ENCODE measurements around the gene SZRD1. TPM values are rescaled to one million over a fixed set of nuclear protein-coding genes. Genes with fewer than 3 reads are reported as not detected.
"Not testable (repeated sequence)": the region's sequence is repeated elsewhere in the genome, so short reads cannot be mapped to it uniquely, and the experiment has no call there.

Gene SZRD1
- total RNA-seq, 2 experiments from 2014 or later = 115 to 120 TPM

DNA sequence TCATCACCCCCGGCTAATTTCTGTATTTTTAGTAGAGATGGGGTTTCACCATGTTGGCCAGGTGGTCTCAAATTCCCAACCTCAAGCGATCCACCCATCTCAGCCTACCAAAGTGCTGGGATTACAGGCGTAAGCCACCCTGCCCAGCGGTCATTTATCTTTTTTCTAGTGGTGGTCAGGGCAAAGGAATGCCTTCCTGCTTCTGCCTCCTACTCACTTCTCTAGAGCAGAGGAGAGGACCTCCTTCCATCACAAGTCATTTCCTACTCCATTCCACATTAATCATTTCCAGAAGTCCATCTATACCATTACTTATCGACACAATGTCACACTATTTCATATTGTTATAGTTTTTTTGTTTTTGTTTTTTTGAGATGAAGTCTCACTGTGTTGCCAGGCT is 28.1 kb upstream of the SZRD1 start:
- H3K4me1 Mint-ChIP-seq (ENCODE audit: low read depth) = peaks cover 28% of the 10 kb centered on the region
- H3K4me3 Mint-ChIP-seq = no peak overlapping the region
- CTCF ChIA-PET = interaction anchor here (0.7 kb wide), 1 partner anchor 48 kb away, joined by 3 read pairs; no protein-coding TSS in a partner anchor
- no peaks in the 10 kb centered on the region for H3K9me3 ChIP-seq (ENCODE audit: control insufficient read depth in 1 of 2, insufficient read depth in 1 of 2, low read length in 2 of 2)
- no peak for DNase-seq
- peaks cover 6% of the 10 kb centered on the region for H3K36me3 ChIP-seq (ENCODE audit: insufficient read depth, low read length)
- H3K9me3 Mint-ChIP-seq = no peaks in the 10 kb centered on the region
- H3K27ac ChIP-seq (ENCODE audit: low read depth in 1 of 2, low read length in 2 of 2) = no peak overlapping the region
- peaks cover 14% of the 10 kb centered on the region for H3K36me3 Mint-ChIP-seq (ENCODE audit: low read depth)
- H3K27me3 Mint-ChIP-seq = no peaks in the 10 kb centered on the region
- peaks cover 9% of the 10 kb centered on the region for H3K4me1 ChIP-seq (ENCODE audit: insufficient read depth, low read length)
- TF ChIP-seq CTCF (IDR thresholded peaks at IDR 0.05) = no peak
- intact Hi-C loops (cut with DNase I, micrococcal nuclease) = no loop called here
- POLR2A ChIA-PET = no interaction called here
- H3K27ac Mint-ChIP-seq = no peak overlapping the region
- no peak overlapping the region for H3K4me3 ChIP-seq (ENCODE audit: low read length)
- ATAC-seq (ENCODE audit: poor library complexity) = no peak
- no peaks in the 10 kb centered on the region for H3K27me3 ChIP-seq (ENCODE audit: control insufficient read depth in 1 of 2, insufficient read depth in 2 of 2, low read length in 2 of 2)

GRCh38 chr1:16340673-16341072 is 26.4 kb upstream of the SZRD1 start:
- ChIA-PET POLR2A (no interaction called here), CTCF (no interaction called here)
- Mint-ChIP-seq H3K4me1 (ENCODE audit: low read depth) (peaks cover 23% of the 10 kb centered on the region), H3K27ac (no peak overlapping the region), H3K36me3 (ENCODE audit: low read depth) (peaks cover 14% of the 10 kb centered on the region), H3K4me3 (no peak overlapping the region), H3K9me3 (no peaks in the 10 kb centered on the region), H3K27me3 (no peaks in the 10 kb centered on the region)
- Histone ChIP-seq H3K9me3 (ENCODE audit: control insufficient read depth in 1 of 2, insufficient read depth in 1 of 2, low read length in 2 of 2) (no peaks in the 10 kb centered on the region), H3K27me3 (ENCODE audit: control insufficient read depth in 1 of 2, insufficient read depth in 2 of 2, low read length in 2 of 2) (no peaks in the 10 kb centered on the region), H3K4me1 (ENCODE audit: insufficient read depth, low read length) (peaks cover 2% of the 10 kb centered on the region), H3K36me3 (ENCODE audit: insufficient read depth, low read length) (peaks cover 6% of the 10 kb centered on the region), H3K27ac (ENCODE audit: low read depth in 1 of 2, low read length in 2 of 2) (no peak overlapping the region), H3K4me3 (ENCODE audit: low read length) (no peak overlapping the region)
- no peak for TF ChIP-seq CTCF (IDR thresholded peaks at IDR 0.05)
- no peak for DNase-seq
- ATAC-seq (ENCODE audit: poor library complexity) = no peak
- intact Hi-C loops (cut with DNase I, micrococcal nuclease) = no loop called here

DNA sequence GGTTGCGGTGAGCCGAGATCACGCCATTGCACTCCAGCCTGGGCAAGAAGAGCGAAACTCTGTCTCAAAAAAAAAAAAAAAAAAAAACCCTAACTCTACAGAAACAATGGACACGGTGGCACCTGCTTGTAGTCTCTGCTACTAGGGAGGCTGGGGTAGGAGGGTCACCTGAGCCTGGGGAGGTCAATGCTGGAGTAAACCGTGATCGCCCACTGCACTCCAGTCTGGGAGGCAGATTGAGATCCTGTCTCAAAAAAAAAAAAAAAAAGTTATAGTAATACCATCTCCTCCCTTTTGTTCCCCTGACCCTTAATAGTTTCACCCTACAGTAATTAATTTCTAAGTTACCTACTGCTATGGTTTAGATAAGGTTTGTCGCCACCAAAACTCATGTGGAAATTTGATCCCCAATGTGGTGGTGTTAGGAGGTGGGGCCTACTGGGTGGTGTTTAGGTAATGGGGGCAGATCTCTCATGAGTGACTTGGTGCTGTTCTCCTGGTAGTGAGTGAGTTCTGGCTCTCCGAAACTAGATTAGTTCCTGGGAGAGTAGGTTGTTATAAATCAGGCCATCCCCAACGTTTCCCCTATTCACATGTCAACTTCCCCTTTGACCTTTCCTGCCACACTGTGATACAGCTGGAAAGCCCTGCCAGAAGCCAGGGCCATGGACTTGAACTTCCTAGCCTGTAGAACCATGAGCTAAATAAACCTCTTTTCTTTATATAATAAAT is 24.5 kb upstream of the SZRD1 start:
- TF ChIP-seq CTCF (IDR thresholded peaks at IDR 0.05) = no peak
- ChIA-PET POLR2A (no interaction called here), CTCF (no interaction called here)
- Histone ChIP-seq H3K4me3 (ENCODE audit: low read length) (no peak overlapping the region), H3K4me1 (ENCODE audit: insufficient read depth, low read length) (peaks cover 10% of the 10 kb centered on the region), H3K36me3 (ENCODE audit: insufficient read depth, low read length) (peaks cover 6% of the 10 kb centered on the region), H3K27me3 (ENCODE audit: control insufficient read depth in 1 of 2, insufficient read depth in 2 of 2, low read length in 2 of 2) (no peaks in the 10 kb centered on the region), H3K9me3 (ENCODE audit: control insufficient read depth in 1 of 2, insufficient read depth in 1 of 2, low read length in 2 of 2) (no peaks in the 10 kb centered on the region), H3K27ac (ENCODE audit: low read depth in 1 of 2, low read length in 2 of 2) (no peak overlapping the region)
- intact Hi-C loops (cut with DNase I, micrococcal nuclease) = no loop called here
- Mint-ChIP-seq H3K36me3 (ENCODE audit: low read depth) (peaks cover 19% of the 10 kb centered on the region), H3K4me1 (ENCODE audit: low read depth) (peaks cover 21% of the 10 kb centered on the region), H3K4me3 (no peak overlapping the region), H3K9me3 (no peaks in the 10 kb centered on the region), H3K27ac (no peak overlapping the region), H3K27me3 (no peaks in the 10 kb centered on the region)
- DNase-seq = no peak
- ATAC-seq (ENCODE audit: poor library complexity) = no peak

DNA sequence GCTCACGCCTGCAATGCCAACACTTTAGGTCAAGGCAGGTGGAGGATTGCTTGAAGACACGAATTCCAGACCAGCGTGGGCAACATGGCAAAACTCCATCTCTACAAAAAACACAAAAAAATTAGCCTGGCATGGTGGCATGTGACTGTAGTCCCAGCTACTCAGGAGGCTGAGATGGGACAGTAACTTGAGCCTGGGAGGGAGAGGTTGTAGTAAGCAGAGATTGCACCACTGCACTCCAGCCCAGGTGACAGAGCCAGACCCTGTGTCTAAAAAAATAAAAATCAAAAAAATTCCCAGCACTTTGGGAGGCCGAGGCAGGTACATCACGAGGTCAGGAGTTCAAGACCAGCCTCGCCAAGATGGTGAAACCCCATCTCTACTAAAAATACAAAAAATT is 23.8 kb upstream of the SZRD1 start:
- POLR2A ChIA-PET; intact Hi-C loops (cut with DNase I, micrococcal nuclease): not testable (repeated sequence)

More for the DNA sequence above, 23.8 kb upstream of the SZRD1 start:
- H3K27ac Mint-ChIP-seq; ATAC-seq (ENCODE audit: poor library complexity); H3K9me3 Mint-ChIP-seq; H3K9me3 ChIP-seq (ENCODE audit: control insufficient read depth in 1 of 2, insufficient read depth in 1 of 2, low read length in 2 of 2); H3K27ac ChIP-seq (ENCODE audit: low read depth in 1 of 2, low read length in 2 of 2); H3K27me3 ChIP-seq (ENCODE audit: control insufficient read depth in 1 of 2, insufficient read depth in 2 of 2, low read length in 2 of 2); DNase-seq; H3K4me3 Mint-ChIP-seq; H3K36me3 ChIP-seq (ENCODE audit: insufficient read depth, low read length); CTCF ChIA-PET; H3K4me3 ChIP-seq (ENCODE audit: low read length); H3K27me3 Mint-ChIP-seq: not testable (repeated sequence)
- H3K4me1 ChIP-seq (ENCODE audit: insufficient read depth, low read length) = peaks cover 13% of the 10 kb centered on the region
- Mint-ChIP-seq H3K4me1 (ENCODE audit: low read depth) (peaks cover 24% of the 10 kb centered on the region), H3K36me3 (ENCODE audit: low read depth) (peaks cover 19% of the 10 kb centered on the region)
